Smooth muscle cell (in vitro differentiated cells): ENCODE results near the gene LCAT. TPM values are rescaled to one million over a fixed set of nuclear protein-coding genes. Genes with fewer than 3 reads are reported as not detected.

ENCODE experiments used
- DNase-seq: peaks from one replicate; lab custom pipeline; 2025; ENCODE audit not compliant: unreplicated experiment; lab: John Stamatoyannopoulos, UW
- H2AFZ ChIP-seq: fragments of 200-600 bp; sonication (generic); 2 replicates; pipeline ENCODE4 v1.6.0; 2016; ENCODE audit warnings: antibody characterized with exemption, low read depth, mild to moderate bottlenecking
- H3F3A ChIP-seq: fragments of 200-600 bp; sonication (generic); 2 replicates; pipeline ENCODE4 v1.6.0; 2017; ENCODE audit warnings: antibody characterized with exemption, low read depth
- H3K27ac ChIP-seq: fragments of 200-600 bp; sonication (generic); 2 replicates; pipeline ENCODE4 v1.5.1; 2016; ENCODE audit warnings: low read depth, mild to moderate bottlenecking
- H3K27me3 ChIP-seq: fragments of 200-600 bp; sonication (generic); 2 replicates; pipeline ENCODE4 v1.6.1; 2016; ENCODE audit warnings: low read depth, mild to moderate bottlenecking
- H3K36me3 ChIP-seq: fragments of 200-600 bp; sonication (generic); 2 replicates; pipeline ENCODE4 v1.5.1; 2016; ENCODE audit warnings: low read depth
- H3K4me1 ChIP-seq: fragments of 200-600 bp; sonication (generic); 2 replicates; pipeline ENCODE4 v1.5.1; 2016; ENCODE audit warnings: low read depth
- H3K4me2 ChIP-seq: fragments of 200-600 bp; sonication (generic); 2 replicates; pipeline ENCODE4 v1.6.0; 2016; ENCODE audit warnings: mild to moderate bottlenecking
- H3K4me3 ChIP-seq: fragments of 200-600 bp; sonication (generic); 2 replicates; pipeline ENCODE4 v1.5.1; 2016; ENCODE audit warnings: mild to moderate bottlenecking
- H3K79me2 ChIP-seq: fragments of 200-600 bp; sonication (generic); 2 replicates; pipeline ENCODE4 v1.6.0; 2016; ENCODE audit warnings: low read depth, mild to moderate bottlenecking
- H3K9ac ChIP-seq: fragments of 200-600 bp; sonication (generic); 2 replicates; pipeline ENCODE4 v1.6.0; 2016; ENCODE audit warnings: low read depth
- H3K9me3 ChIP-seq: fragments of 200-600 bp; sonication (generic); replicated peaks from 2 replicates; pipeline ENCODE4 v1.5.1; 2016; ENCODE audit warnings: low read depth
- H4K20me1 ChIP-seq: fragments of 200-600 bp; sonication (generic); 2 replicates; pipeline ENCODE4 v1.6.0; 2016; ENCODE audit warnings: low read depth
- CTCF ChIP-seq: fragments of 200-600 bp; sonication (generic); IDR thresholded peaks from 2 replicates; pipeline ENCODE4 v1.5.1; 2017; ENCODE audit warnings: borderline replicate concordance, mild to moderate bottlenecking, antibody characterized with exemption; ENCODE audit not compliant: insufficient read depth, poor library complexity, severe bottlenecking
- WGBS: methylation state at CpG from one replicate; pipeline ENCODE4 v1.1.7; 2016; ENCODE audit warnings: low lambda C conversion rate; 5-methylcytosine and 5-hydroxymethylcytosine counted together
- polyA plus RNA-seq: library from polyadenylated mRNA; unstranded; fragments of >200 nt; fragmentation: Nextera tagmentation; extraction: Ambion mirVana; gene quantifications from 2 replicates; pipeline ENCODE4 v1.2.1, GENCODE V29; 2016
- total RNA-seq: library from RNA; depleted of rRNA; stranded (reverse); fragments of >200 nt; gene quantifications from 2 replicates; pipeline ENCODE4 v1.2.3, GENCODE V29; 2014

The LCAT gene
- total and polyA plus RNA-seq, 2 experiments from 2014 or later = 14.3 to 34.6 TPM

- 12% methylated on average over 18 of the region's 18 CpGs for WGBS
- H3K9ac ChIP-seq = peak overlapping the region; percentile 97
- no peak for TF ChIP-seq CTCF
- H3K4me3 ChIP-seq = peak overlapping the region; percentile 83
- H3K27me3 ChIP-seq = no peaks in the 10 kb centered on the region
- no peak overlapping the region for H2AFZ ChIP-seq
- H3K4me1 ChIP-seq = peaks cover 20% of the 10 kb centered on the region
- peak overlapping the region; percentile 91 for H3K27ac ChIP-seq
- H4K20me1 ChIP-seq = peaks cover 55% of the 10 kb centered on the region
- H3K4me2 ChIP-seq = peak overlapping the region; percentile 98
- H3K79me2 ChIP-seq = peaks cover 59% of the 10 kb centered on the region
- H3K36me3 ChIP-seq = no peaks in the 10 kb centered on the region
- no peak for DNase-seq
- no peaks in the 10 kb centered on the region for H3F3A ChIP-seq
- H3K9me3 ChIP-seq = no peaks in the 10 kb centered on the region
Observed at GRCh38 chr16:67967183-67967957, 23.4 kb upstream of the LCAT start.

GRCh38 chr16:67966549-67967182 lies 22.7 kb upstream of the LCAT start:
- H3K4me1 ChIP-seq = peaks cover 20% of the 10 kb centered on the region
- peaks cover 66% of the 10 kb centered on the region for H3K79me2 ChIP-seq
- no peaks in the 10 kb centered on the region for H3K36me3 ChIP-seq
- peak overlapping the region; percentile 98 for H3K4me2 ChIP-seq
- peak overlapping the region; percentile 97 for H3K9ac ChIP-seq
- peak overlapping the region; percentile 91 for H3K27ac ChIP-seq
- 54% methylated on average over 3 of the region's 3 CpGs for WGBS
- H3K4me3 ChIP-seq = peak overlapping the region; percentile 83
- no peaks in the 10 kb centered on the region for H3F3A ChIP-seq
- DNase-seq = no peak
- no peak for TF ChIP-seq CTCF
- no peak overlapping the region for H2AFZ ChIP-seq
- no peaks in the 10 kb centered on the region for H3K9me3 ChIP-seq
- no peaks in the 10 kb centered on the region for H3K27me3 ChIP-seq
- peaks cover 62% of the 10 kb centered on the region for H4K20me1 ChIP-seq

GRCh38 chr16:67965668-67966548 lies 22.0 kb upstream of the LCAT start:
- no peak overlapping the region for H2AFZ ChIP-seq

More at GRCh38 chr16:67965668-67966548, 22.0 kb upstream of the LCAT start:
- Histone ChIP-seq H3K9ac (peak overlapping the region; percentile 97), H3K36me3 (no peaks in the 10 kb centered on the region), H4K20me1 (peaks cover 69% of the 10 kb centered on the region), H3K79me2 (peaks cover 72% of the 10 kb centered on the region), H3K27me3 (no peaks in the 10 kb centered on the region), H3K4me2 (peak overlapping the region; percentile 98), H3K4me1 (peaks cover 20% of the 10 kb centered on the region), H3K9me3 (no peaks in the 10 kb centered on the region), H3F3A (no peaks in the 10 kb centered on the region), H3K4me3 (peak overlapping the region; percentile 83), H3K27ac (peak overlapping the region; percentile 91)
- no peak for TF ChIP-seq CTCF
- WGBS = 72% methylated on average over 11 of the region's 11 CpGs
- DNase-seq = no peak
